ENCODE results near the gene RPGRIP1L.

GRCh38 chr16:53741546-53741945 is 37.9 kb upstream of the RPGRIP1L start:
- TF ChIP-seq ZFX (IDR thresholded peaks at IDR 0.05), result no peak
- no peak for TF ChIP-seq MAX (IDR thresholded peaks at IDR 0.05)
- no peak for TF ChIP-seq RAD21 (IDR thresholded peaks at IDR 0.05; ENCODE audit: low read depth)
- TF ChIP-seq CTCF (IDR thresholded peaks at IDR 0.05 in 2 of 3, conservative IDR thresholded peaks at IDR 0.05 in 1 of 3; ENCODE audit: borderline replicate concordance in 1 of 3, insufficient read depth in 1 of 3, low read depth in 2 of 3, low read length in 2 of 3), result no peak
- no peak for TF ChIP-seq EZH2phosphoT487 (IDR thresholded peaks at IDR 0.05; ENCODE audit: borderline replicate concordance)
- no peak for TF ChIP-seq REST (IDR thresholded peaks at IDR 0.05; ENCODE audit: low read depth)
- TF ChIP-seq POLR2AphosphoS5 (IDR thresholded peaks at IDR 0.05; ENCODE audit: low read depth, low read length), result no peak
- no peak for TF ChIP-seq EZH2 (IDR thresholded peaks at IDR 0.05)

Measured in HCT116 (cell line).